HG02885 (cell line): ENCODE measurements around the gene USO1.
"Not testable (repeated sequence)": the region's sequence is repeated elsewhere in the genome, so short reads cannot be mapped to it uniquely, and the experiment has no call there.

Experiments used
- ATAC-seq: cut with Tn5 transposase; IDR thresholded peaks from one replicate; pipeline ENCODE4 v1.9.1; 2021; ENCODE audit warnings: mild to moderate bottlenecking; ENCODE audit not compliant: unreplicated experiment, poor library complexity

Gene USO1

DNA sequence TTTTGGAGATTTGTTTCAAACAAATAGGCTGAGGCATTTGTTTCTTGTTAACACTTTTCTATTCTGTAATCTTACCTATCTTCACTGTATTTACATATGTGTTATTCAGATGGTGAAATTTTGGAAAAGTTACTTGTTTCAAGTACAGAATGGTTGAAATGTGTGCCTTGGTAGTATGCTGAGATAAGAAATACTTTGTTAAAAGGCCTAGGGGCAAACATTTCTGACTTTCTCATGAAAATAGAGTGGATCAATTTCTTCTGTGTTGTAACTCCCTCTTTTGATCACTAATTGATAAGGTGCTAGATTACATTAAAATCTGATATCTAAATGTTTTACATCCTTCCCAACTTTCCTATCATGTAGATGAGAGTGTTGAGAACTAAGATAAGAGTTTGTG lies 18.1 kb downstream of the USO1 start:
- no peak for ATAC-seq

GRCh38 chr4:75745161-75745560 lies 20.8 kb downstream of the USO1 start:
- ATAC-seq, result no peak

GRCh38 chr4:75745721-75746199 lies 21.4 kb downstream of the USO1 start:
- no peak for ATAC-seq

DNA sequence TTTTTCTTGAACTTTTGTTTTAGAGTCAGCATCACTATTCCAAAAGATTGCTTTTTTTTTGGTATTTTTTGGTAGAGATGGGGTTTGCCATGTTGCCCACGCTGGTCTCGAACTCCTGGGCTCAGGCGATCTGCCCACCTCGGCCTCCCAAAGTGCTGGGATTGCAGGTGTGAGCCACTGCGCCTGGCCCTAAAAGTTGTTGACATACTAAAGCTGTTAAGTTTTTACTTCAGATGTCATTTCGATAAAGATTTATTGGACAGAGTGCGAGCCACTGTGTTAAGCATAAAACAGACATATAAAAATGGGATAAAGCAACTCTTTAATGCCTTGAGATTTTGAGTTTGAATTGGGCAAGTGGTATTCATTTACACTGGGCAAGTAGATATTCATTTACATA lies 28.3 kb downstream of the USO1 start:
- ATAC-seq, result no peak

DNA sequence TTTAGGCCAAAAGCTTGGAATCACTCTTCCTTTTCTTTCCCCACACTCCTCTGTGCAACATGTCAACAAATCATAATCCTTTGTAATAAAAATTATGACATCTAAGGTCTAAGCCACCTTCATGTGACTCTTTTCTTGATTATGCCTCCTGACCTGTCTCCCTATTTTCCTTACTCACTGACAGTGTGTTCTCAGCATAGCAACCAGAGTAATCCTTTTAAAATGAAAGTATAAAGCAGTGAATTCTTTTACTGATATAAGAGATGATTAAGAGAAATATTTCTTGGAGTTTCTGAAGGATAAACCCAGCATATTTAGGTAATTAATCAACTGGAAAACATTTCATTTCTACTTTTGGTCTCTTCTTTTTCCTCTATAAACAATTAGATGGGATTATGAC lies 44.7 kb downstream of the USO1 start:
- ATAC-seq, result no peak

- no peak for ATAC-seq
These were observed 47.2 kb downstream of the USO1 start for GRCh38 chr4:75771607-75772006.

DNA sequence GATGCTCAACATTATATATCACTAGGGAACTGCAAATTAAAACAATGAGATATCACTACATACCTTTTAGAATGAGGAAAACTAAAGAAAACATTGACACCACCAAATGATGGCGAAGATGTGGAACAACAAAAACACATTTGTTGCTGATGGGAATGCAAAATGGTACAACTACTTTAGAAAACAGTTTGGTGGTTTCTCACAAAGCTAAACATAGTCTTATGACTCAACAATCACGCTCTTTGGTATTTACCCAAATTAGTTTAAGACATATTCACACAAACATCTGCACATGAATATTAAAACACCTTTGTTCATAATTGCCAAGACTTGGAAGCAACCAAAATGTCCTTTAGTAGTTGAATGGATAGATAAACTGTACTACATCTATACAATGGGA lies 53.2 kb downstream of the USO1 start:
- no peak for ATAC-seq

DNA sequence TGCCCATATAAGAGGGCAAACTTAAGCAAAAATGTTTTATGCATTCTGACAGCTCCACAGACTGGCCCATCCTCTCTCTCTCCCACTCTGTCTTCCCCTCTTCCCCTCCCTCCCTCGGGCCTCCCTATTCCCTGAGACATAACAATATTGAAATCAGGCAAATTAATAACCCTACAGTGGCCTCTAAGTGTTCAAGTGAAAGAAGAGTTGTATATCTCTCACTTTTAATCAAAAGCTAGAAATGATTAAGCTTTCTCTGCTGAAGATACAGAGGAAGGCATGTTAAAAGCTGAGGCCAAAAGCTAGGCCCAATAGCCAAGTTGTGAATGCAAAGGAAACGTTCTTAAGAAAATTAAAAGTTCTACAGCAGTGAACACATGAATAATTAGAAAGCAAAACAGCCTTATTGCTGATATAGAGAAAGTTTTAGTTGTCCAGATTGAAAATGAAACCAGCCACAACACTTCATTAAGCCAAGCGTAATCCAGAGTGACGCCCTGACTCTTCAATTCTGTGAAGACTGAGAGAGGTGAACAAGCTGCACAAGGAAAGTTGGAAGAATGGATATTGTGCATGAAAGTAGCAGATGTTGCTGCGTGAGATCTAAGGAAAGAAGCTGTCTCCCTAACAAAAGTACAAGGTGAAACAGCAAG lies 54.9 kb downstream of the USO1 start:
- no peak for ATAC-seq

DNA sequence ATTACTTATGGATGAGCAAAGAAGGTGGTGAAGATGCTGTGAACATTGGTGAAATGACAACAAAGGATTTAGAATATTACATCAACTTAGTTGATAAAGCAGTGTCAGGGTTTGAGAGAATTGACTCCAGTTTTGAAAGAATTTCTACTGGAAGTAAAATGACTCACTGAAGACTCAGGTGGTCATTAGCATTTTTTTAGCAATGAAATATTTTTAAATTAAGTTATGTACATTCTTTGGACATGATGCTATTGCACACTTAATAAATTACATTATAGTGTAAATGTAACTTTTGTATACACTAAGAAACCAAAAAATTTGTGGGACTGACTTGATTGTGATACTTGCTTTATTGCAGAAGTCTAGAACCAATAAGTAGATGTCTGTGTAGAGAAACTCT lies 56.9 kb downstream of the USO1 start:
- no peak for ATAC-seq

- no peak for ATAC-seq
These were observed 62.1 kb downstream of the USO1 start for GRCh38 chr4:75786526-75786925.

DNA sequence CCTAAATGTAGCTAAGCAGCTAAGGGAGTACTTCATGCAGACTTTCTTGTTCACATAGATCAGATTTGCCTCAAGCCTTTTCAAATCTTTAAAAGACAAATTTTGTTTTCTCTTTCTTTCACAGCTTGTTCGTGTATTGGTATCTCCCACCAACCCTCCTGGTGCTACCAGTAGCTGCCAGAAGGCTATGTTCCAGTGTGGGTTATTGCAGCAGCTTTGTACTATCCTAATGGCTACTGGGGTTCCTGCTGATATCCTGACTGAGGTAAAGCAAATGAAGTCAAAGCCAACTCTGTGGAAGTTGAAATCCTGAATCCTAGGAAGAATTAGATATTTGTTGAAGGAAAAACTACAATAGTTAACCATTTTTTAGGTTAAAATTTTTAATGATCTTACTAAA lies 62.6 kb downstream of the USO1 start:
- ATAC-seq, result no peak

DNA sequence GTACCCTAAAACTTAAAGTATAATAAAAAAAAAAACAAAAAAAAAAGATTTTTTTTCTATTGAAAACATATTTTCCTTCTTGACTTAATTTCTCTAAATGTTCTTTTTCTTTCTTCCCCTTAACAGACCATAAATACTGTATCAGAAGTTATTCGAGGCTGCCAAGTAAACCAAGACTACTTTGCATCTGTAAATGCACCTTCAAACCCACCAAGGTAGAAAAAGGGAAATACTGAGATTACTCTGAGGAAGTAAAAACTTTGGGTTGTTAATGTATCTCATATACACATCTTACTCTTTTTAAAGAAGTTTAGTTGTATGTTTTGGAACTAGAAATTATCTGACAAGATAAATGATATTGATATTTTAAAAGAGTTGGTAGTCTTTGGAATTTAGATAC lies 65.6 kb downstream of the USO1 start:
- no peak for ATAC-seq

GRCh38 chr4:75800972-75801371 lies 76.6 kb downstream of the USO1 start:
- ATAC-seq, result no peak

GRCh38 chr4:75806035-75806434 lies 81.7 kb downstream of the USO1 start:
- not testable (repeated sequence) for ATAC-seq

DNA sequence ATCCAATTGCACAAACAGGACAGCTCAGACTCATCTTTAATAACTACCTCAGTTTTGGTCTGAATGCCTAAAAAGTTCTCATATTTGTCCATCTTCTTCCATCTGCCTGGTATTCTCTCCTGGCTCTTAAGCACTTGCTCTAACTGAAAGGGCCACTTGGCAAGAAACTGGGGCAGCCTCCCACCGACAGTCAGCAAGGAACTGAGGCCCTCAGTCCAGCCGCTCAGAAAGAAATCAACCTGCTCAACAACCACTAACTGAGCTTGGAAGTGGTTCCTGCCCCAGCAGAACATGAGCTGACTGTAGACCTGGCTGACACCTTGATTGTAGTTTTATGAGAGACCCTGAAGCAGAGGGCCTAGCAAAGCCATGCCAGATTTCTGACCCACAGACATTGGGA lies 93.5 kb downstream of the USO1 start:
- ATAC-seq, result no peak

- ATAC-seq, result no peak
These were observed 94.7 kb downstream of the USO1 start for GRCh38 chr4:75819121-75819520.

GRCh38 chr4:75820197-75820596 lies 95.8 kb downstream of the USO1 start:
- ATAC-seq, result no peak

DNA sequence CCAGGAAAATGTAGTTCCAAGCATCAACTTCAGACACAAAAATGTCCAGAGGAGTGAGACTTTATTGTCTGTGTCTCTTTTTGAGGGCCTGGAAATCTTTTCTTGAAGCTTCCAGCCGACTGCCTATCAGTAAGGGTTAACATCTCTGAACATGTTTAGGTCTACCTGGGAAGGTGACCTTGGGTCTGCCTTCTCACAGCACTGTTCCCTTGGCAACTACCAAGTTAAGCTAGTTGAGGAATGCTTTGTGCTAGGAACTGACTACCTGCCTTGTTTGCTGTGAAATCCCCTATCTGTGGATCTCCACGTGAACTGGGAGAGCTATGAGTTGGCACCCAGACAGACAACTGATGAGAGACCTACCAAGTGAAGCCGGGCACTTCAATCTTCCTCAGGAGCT lies 96.3 kb downstream of the USO1 start:
- ATAC-seq, result no peak

DNA sequence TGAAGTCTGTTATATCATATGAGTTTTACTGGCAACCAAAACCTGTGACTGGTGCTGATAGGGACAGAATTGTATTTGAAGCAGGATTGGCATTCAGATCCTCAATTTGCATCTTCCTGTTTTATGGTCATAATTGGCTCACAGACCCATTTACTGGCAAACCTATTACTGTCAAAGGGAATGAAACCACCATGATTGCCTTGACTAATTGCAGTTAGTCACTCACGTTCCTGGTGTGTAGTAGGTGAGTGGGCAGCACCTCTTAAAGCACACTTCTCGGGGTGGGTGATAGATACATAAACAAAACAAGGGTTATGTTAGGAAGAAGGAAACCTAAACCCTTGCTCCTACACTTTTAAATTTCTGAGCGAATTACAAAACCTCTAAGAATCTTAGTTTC lies 96.8 kb downstream of the USO1 start:
- ATAC-seq, result no peak

DNA sequence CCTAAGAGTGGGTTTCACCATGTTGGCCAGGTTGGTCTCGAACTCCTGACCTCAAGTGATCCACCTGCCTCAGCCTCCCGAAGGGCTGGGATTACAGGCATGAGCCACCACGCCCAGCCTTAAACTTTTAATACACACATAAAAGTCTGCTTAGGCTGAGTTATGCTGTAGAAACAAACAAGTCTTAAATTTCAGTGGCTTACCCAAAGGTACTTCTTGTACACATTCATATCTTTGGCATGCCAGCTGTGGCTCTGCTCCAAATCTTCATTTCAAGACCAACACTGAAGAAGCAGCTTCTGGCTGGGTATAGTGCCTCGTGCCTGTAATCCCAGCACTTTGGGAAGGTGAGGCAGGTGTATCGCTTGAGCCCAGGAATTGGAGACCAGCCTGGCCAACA lies 97.6 kb downstream of the USO1 start:
- ATAC-seq, result no peak

GRCh38 chr4:75822416-75822815 lies 98.0 kb downstream of the USO1 start:
- ATAC-seq, result no peak

DNA sequence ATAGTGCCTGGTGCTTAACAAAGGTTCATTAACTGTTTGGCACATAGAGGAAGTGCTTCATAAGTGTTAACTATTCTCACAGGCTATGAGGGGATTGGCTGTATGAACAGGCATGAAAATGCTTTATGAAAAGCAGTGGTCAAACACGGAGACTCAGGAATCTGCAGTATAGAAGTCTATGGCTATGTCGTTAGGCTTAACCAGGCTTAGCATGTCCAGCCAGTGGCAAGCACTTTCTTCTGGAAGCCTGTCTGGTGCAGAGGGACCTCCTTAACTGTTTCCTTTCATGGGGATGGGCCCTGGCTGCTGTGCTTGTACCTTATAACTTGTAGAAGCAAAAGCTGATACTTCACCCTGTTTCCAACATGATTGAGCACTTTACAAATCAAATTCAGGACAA lies 99.4 kb downstream of the USO1 start:
- no peak for ATAC-seq

DNA sequence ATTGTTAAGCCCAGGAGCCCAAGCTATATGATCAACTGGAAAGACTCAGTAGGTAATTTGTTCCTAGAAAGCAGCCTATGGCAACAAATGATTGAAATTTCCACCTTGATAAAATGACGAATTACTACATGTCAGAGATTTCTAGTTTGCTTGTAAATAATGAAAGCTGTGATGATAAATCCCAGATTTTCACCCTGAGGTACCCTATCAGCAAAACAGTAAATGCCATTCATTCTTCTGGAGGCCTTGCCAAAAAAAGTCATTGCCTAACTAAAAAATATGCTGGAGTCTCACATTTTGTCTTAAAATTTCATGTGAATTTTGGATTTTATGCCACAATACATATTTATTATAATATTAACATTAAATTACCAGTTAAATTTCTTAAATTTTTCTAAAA lies 106.5 kb downstream of the USO1 start:
- ATAC-seq, result no peak
